DOHH2 (cell line): ENCODE measurements around the gene NEURL1.

ENCODE experiments used
- H3F3A ChIP-seq: fragments of 200-600 bp; sonication (generic), shearing (Covaris generic); 2 replicates; pipeline ENCODE4 v1.6.0; 2016; ENCODE audit warnings: antibody characterized with exemption, mild to moderate bottlenecking; ENCODE audit not compliant: control insufficient read depth, insufficient read depth
- H3K27ac ChIP-seq: fragments of 200-600 bp; sonication (generic); 2 replicates; pipeline ENCODE4 v1.5.1; 2014; ENCODE audit warnings: low read depth, mild to moderate bottlenecking, low read length, moderate library complexity
- H3K27me3 ChIP-seq: fragments of 200-600 bp; sonication (generic); 2 replicates; pipeline ENCODE4 v1.6.1; 2014; ENCODE audit warnings: mild to moderate bottlenecking, low read length, mixed read lengths; ENCODE audit not compliant: control insufficient read depth
- H3K36me3 ChIP-seq: fragments of 200-600 bp; sonication (generic); 2 replicates; pipeline ENCODE4 v1.6.1; 2014; ENCODE audit warnings: mild to moderate bottlenecking, low read length, moderate library complexity, mixed read lengths; ENCODE audit not compliant: control insufficient read depth
- H3K4me1 ChIP-seq: fragments of 200-600 bp; sonication (generic); 2 replicates; pipeline ENCODE4 v1.6.1; 2014; ENCODE audit warnings: mild to moderate bottlenecking, low read length, mixed read lengths; ENCODE audit not compliant: control insufficient read depth
- H3K4me2 ChIP-seq: fragments of 200-600 bp; sonication (generic); 2 replicates; pipeline ENCODE4 v1.6.0; 2014; ENCODE audit warnings: mild to moderate bottlenecking, low read length, moderate library complexity
- H3K4me3 ChIP-seq: fragments of 200-600 bp; sonication (generic); 2 replicates; pipeline ENCODE4 v1.5.1; 2014; ENCODE audit warnings: mild to moderate bottlenecking, low read length, mixed read lengths
- H3K79me2 ChIP-seq: fragments of 200-600 bp; sonication (generic); 2 replicates; pipeline ENCODE4 v1.6.1; 2014; ENCODE audit warnings: mild to moderate bottlenecking, low read length, mixed read lengths; ENCODE audit not compliant: control insufficient read depth
- H3K9me2 ChIP-seq: fragments of 200-600 bp; sonication (generic); replicated peaks from 2 replicates; pipeline ENCODE4 v1.6.1; 2014; ENCODE audit warnings: mild to moderate bottlenecking, low read length, mixed read lengths; ENCODE audit not compliant: control insufficient read depth
- H3K9me3 ChIP-seq: fragments of 200-600 bp; sonication (generic); 2 replicates; pipeline ENCODE4 v1.6.1; 2014; ENCODE audit warnings: antibody characterized with exemption, low read length, mixed read lengths; ENCODE audit not compliant: control insufficient read depth, insufficient read depth
- H4K20me1 ChIP-seq: fragments of 200-600 bp; sonication (generic); 2 replicates; pipeline ENCODE4 v1.6.0; 2014; ENCODE audit warnings: low read depth, mild to moderate bottlenecking, antibody characterized with exemption, low read length, moderate library complexity; ENCODE audit not compliant: control insufficient read depth, insufficient read depth
- CTCF ChIP-seq: fragments of 200-600 bp; sonication (generic); IDR thresholded peaks from one replicate; pipeline ENCODE4 v1.5.1; 2014; ENCODE audit warnings: antibody characterized with exemption, mild to moderate bottlenecking, low read depth, low read length; ENCODE audit not compliant: poor library complexity, severe bottlenecking
- EZH2phosphoT487 ChIP-seq: fragments of 200-600 bp; sonication (generic); IDR thresholded peaks from 2 replicates; pipeline ENCODE4 v1.6.1; 2017; ENCODE audit warnings: borderline replicate concordance, mild to moderate bottlenecking, antibody characterized with exemption, low read length, moderate library complexity, mixed read lengths

NEURL1 gene

GRCh38 chr10:103566536-103566935 lies 73.0 kb downstream of the NEURL1 start:
- H3K4me3 ChIP-seq: no peak overlapping the region
- no peak overlapping the region for H3K4me2 ChIP-seq
- H3K36me3 ChIP-seq: no peaks in the 10 kb centered on the region
- H3K27me3 ChIP-seq: peaks cover 2% of the 10 kb centered on the region
- no peaks in the 10 kb centered on the region for H3K79me2 ChIP-seq
- no peaks in the 10 kb centered on the region for H3K4me1 ChIP-seq
- H3F3A ChIP-seq: no peaks in the 10 kb centered on the region
- TF ChIP-seq EZH2phosphoT487: no peak
- no peaks in the 10 kb centered on the region for H4K20me1 ChIP-seq
- H3K27ac ChIP-seq: no peak overlapping the region
- H3K9me2 ChIP-seq: no peaks in the 10 kb centered on the region
- H3K9me3 ChIP-seq: no peaks in the 10 kb centered on the region

- H3K79me2 ChIP-seq: no peaks in the 10 kb centered on the region
- no peaks in the 10 kb centered on the region for H4K20me1 ChIP-seq
- H3K36me3 ChIP-seq: no peaks in the 10 kb centered on the region
- H3K4me3 ChIP-seq: no peak overlapping the region
- no peaks in the 10 kb centered on the region for H3K4me1 ChIP-seq
- H3K9me3 ChIP-seq: no peaks in the 10 kb centered on the region
- no peak overlapping the region for H3K27ac ChIP-seq
- peaks cover 2% of the 10 kb centered on the region for H3K27me3 ChIP-seq
- H3F3A ChIP-seq: no peaks in the 10 kb centered on the region
- H3K4me2 ChIP-seq: no peak overlapping the region
- no peaks in the 10 kb centered on the region for H3K9me2 ChIP-seq
- no peak for TF ChIP-seq EZH2phosphoT487
- no peak for TF ChIP-seq CTCF
Observed at GRCh38 chr10:103568505-103568904, 75.0 kb downstream of the NEURL1 start.

GRCh38 chr10:103569896-103570295 lies 76.4 kb downstream of the NEURL1 start:
- Histone ChIP-seq H3K36me3 (no peaks in the 10 kb centered on the region), H3K4me2 (no peak overlapping the region), H3K27ac (no peak overlapping the region), H3K9me2 (no peaks in the 10 kb centered on the region), H3F3A (no peaks in the 10 kb centered on the region), H3K4me3 (no peak overlapping the region), H3K79me2 (no peaks in the 10 kb centered on the region), H3K9me3 (no peaks in the 10 kb centered on the region), H3K27me3 (peaks cover 2% of the 10 kb centered on the region), H4K20me1 (no peaks in the 10 kb centered on the region), H3K4me1 (no peaks in the 10 kb centered on the region)
- TF ChIP-seq EZH2phosphoT487 (no peak), CTCF (no peak)

- H3F3A ChIP-seq: no peaks in the 10 kb centered on the region
- no peak overlapping the region for H3K4me2 ChIP-seq
- H3K9me2 ChIP-seq: no peaks in the 10 kb centered on the region
- H3K27me3 ChIP-seq: peaks cover 2% of the 10 kb centered on the region
- H3K36me3 ChIP-seq: no peaks in the 10 kb centered on the region
- no peaks in the 10 kb centered on the region for H3K9me3 ChIP-seq
- no peaks in the 10 kb centered on the region for H3K79me2 ChIP-seq
- no peak overlapping the region for H3K4me3 ChIP-seq
- no peaks in the 10 kb centered on the region for H3K4me1 ChIP-seq
- no peaks in the 10 kb centered on the region for H4K20me1 ChIP-seq
- H3K27ac ChIP-seq: no peak overlapping the region
- no peak for TF ChIP-seq CTCF
- no peak for TF ChIP-seq EZH2phosphoT487
Observed at GRCh38 chr10:103570844-103571655, 77.5 kb downstream of the NEURL1 start.
